Stomach (tissue), 4 donors: ENCODE measurements around the gene FNDC3B.

Experiments
- CTCF ChIP-seq, 7 experiments: fragments of 450-650 bp in 4 of 7; fragments of 200-600 bp in 3 of 7; sonication (generic) in 3 of 7; IDR thresholded peaks; one replicate each; pipeline ENCODE4 v1.5.1; 2016 to 2019; ENCODE audit warnings: antibody characterized with exemption in 7 of 7, control low read depth in 2 of 7, mild to moderate bottlenecking in 1 of 7
- EP300 ChIP-seq: sonication (generic); formaldehyde crosslinking; IDR thresholded peaks from one replicate; pipeline ENCODE4 v1.6.1; 2017; ENCODE audit warnings: antibody characterized with exemption
- POLR2A ChIP-seq, 4 donors: fragments of 450-650 bp; IDR thresholded peaks; one replicate each; pipeline ENCODE4 v1.6.1; 2016; ENCODE audit warnings: antibody characterized with exemption in 4 of 4, control low read depth in 2 of 4, mild to moderate bottlenecking in 1 of 4, moderate library complexity in 1 of 4

- no peak for TF ChIP-seq CTCF (IDR thresholded peaks at IDR 0.05)
- no peak for TF ChIP-seq POLR2A (IDR thresholded peaks at IDR 0.05)
- TF ChIP-seq EP300, result no peak
These were observed 335.9 kb downstream of the FNDC3B start for GRCh38 chr3:172375206-172375850.
